Uterus (tissue), 2 donors: ENCODE results near the gene KMT5B.

ENCODE experiments used
- POLR2A ChIP-seq, 2 donors: fragments of 450-650 bp; IDR thresholded peaks; one replicate each; pipeline ENCODE4 v1.6.1; 2016; ENCODE audit warnings: antibody characterized with exemption in 2 of 2, mild to moderate bottlenecking in 1 of 2, moderate library complexity in 1 of 2
- TF ChIP-seq, protein P1 (sequence below), 4 experiments: fragments of 200-600 bp in 2 of 4; fragments of 450-650 bp in 2 of 4; sonication (generic) in 2 of 4; IDR thresholded peaks; one replicate each; pipeline ENCODE4 v1.5.1; 2016 to 2019; ENCODE audit warnings: antibody characterized with exemption in 4 of 4, mild to moderate bottlenecking in 2 of 4, moderate library complexity in 1 of 4

DNA sequence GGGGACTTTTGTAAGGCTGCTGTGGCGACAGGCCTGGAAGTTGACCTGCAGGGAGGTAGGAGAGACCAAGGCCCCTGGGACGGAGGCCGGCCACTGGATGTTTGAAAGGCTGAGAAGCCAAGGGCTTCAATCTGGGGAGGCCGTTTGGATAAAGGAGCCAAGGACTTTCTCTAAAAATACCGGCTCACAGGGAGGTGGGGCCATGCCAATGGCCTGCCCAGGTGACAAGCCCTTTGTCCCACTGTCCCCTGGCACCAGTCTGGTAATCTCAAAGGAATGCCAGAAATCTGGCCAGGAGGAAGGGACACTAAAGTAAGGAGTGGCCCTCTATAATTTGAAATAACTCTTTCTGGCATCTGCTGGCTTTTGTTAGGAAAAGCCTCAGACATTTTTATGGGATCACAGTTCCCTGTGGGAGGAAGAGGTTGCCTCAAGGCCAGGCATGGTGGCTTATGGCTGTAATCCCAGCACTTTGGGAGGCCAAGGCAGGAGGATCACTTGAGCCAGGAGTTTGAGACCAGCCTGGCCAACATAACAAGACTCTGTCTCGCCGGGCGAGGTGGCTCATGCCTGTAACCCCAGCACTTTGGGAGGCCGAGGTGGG is 90.1 kb downstream of the KMT5B start:
- TF ChIP-seq, protein P1, sequence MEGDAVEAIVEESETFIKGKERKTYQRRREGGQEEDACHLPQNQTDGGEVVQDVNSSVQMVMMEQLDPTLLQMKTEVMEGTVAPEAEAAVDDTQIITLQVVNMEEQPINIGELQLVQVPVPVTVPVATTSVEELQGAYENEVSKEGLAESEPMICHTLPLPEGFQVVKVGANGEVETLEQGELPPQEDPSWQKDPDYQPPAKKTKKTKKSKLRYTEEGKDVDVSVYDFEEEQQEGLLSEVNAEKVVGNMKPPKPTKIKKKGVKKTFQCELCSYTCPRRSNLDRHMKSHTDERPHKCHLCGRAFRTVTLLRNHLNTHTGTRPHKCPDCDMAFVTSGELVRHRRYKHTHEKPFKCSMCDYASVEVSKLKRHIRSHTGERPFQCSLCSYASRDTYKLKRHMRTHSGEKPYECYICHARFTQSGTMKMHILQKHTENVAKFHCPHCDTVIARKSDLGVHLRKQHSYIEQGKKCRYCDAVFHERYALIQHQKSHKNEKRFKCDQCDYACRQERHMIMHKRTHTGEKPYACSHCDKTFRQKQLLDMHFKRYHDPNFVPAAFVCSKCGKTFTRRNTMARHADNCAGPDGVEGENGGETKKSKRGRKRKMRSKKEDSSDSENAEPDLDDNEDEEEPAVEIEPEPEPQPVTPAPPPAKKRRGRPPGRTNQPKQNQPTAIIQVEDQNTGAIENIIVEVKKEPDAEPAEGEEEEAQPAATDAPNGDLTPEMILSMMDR (IDR thresholded peaks at IDR 0.05): no peak
- TF ChIP-seq POLR2A (IDR thresholded peaks at IDR 0.05): no peak
